HL-60/S4 treated with retinoic acid at 250 ng/mL for 4 days and 3 days (cell line): ENCODE data around the gene TAS1R3.
"Not testable (repeated sequence)": the region's sequence is repeated elsewhere in the genome, so short reads cannot be mapped to it uniquely, and the experiment has no call there.

ENCODE experiments used
- in situ Hi-C: fragments of 300-500 bp; cut with MboI; formaldehyde crosslinking; loops from 2 replicates; pipeline ENCODE4 v1.7.0; 2022; ENCODE audit warnings: low sequenced_read_pairs

TAS1R3 gene

DNA sequence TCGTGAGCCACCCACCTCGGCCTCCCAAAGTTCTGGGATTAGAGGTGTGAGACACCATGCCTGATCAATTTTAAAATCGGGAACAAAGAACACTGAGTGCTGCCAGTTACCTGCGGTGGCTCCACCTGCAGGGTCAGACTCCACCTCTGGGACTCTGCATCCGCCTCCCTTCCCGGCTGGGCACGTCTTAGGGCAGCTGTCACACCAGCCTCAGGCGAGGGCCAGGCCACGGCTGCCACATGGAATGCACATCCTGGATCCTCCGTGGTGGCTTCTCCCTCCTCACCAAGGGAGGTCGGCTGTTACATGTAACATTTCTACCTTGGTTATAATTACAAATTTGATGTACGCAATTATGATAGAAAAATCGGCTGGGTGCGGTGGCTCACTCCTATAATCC is 33.2 kb downstream of the TAS1R3 start:
- in situ Hi-C loops = no loop called here

DNA sequence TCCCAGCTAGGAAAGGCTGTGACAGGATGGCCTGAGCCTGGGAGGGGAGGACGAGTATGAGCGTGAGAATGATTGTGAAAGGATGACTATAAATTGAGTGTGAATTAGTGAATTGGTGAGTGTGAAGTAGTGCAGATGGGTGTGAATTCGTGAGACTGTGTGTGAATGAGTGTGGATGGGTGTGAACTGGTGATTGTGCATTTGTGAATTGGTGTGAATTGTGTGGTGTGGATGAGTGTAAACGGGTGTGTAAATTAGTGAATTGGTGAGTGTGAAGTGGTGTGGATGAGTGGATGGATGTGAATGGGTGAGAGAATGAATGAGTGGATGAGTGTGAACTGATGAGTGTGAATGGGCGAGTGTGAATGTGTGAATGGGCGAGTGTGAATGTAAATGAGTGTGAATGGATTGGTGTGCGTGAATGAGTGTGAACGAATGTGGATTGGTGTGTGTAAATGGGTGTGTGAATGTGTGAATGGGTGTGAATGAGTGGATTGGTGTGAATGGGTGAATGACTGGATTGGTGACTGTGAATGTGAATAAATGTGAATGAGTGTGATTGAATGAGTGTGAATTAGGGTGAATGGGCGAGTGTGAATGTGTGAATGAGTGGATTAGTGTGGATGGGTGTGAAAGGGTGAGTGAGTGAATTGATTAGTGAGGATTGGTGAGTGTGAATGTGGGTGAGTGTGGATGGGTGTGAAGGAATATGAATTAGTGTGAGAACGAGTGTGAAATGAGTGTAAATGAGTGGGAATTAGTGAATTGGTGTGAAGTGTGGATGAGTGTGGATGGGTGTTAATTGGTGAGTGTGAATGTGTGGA is 35.0 kb downstream of the TAS1R3 start:
- in situ Hi-C loops = no loop called here

DNA sequence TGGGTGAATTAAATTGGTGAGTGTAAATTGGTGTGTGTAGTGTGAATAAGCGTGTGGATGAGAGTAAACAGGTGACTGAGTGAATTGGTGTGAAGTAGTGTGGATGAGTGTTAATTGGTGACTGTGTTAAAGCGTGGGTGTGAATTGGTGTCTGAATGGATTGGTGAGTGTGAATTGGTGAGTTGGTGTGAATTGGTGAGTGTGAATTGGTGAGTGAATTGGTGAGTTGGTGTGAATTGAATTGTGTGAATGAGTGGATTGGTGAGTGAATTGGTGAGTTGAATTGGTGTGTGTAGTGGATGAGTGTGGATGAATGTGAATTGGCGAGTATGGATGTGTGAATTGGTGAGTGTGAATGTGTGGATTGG is 35.6 kb downstream of the TAS1R3 start:
- in situ Hi-C loops = no loop called here

DNA sequence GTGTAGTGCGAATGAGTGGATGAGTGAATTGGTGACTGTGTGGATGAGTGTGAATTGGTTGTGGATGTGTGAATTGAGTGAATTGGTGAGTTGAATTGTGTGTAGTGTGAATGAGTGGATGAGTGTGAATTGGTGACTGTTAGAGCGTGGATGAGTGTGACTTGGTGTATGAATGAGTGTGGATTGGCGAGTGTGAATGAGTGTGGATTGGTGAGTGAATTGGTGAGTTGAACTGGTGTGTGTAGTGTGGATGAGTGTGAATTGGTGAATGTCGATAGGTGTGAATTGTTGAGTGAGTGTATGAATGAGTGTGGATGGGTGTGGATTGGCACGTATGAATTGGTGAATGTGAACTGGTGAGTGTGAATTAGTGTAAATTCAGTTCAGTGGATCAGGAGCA is 36.2 kb downstream of the TAS1R3 start:
- in situ Hi-C loops = no loop called here

DNA sequence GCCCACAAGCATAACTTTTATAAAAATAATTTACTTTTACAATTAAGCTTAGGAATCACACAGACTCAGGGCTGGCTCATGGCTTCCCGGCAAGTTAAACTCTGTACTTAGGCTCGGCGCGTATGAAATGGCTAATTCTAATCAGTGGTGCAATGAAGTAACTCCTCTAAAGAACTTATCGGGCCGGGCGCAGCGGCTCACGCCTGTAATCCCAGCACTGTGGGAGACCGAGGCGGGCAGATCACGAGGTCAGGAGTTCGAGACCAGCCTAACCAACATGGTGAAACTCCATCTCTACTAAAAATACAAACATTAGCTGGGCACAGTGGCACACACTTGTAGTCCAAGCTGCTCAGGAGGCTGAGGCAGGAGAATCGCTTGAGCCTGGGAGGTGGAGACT is 39.0 kb downstream of the TAS1R3 start:
- in situ Hi-C loops = not testable (repeated sequence)

DNA sequence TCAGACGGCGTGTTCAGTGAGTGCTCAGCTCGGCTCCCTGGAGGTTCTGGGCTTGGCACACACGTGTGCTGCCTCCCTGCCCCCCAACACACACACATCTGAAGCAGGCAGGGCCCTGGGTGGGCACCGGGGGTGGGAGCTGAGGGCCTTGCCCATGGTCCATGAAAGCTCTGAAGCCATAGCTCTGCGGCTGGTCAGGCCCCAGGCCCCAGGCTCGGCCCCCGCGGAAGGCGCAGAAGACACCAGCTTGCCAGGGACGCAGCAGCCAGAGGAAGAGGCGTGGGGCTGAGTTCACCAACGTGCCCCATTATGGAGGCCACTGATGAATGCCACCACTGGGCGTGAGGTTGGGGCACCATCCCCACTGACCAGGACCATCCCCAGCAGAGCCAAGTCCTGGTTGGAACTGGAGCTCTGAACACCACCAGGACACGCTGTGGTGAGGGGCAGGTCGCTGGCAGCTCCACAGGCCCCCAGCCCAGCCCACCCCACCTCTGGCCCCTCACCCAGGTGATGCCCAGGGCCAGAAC is 39.8 kb downstream of the TAS1R3 start:
- in situ Hi-C loops = no loop called here

DNA sequence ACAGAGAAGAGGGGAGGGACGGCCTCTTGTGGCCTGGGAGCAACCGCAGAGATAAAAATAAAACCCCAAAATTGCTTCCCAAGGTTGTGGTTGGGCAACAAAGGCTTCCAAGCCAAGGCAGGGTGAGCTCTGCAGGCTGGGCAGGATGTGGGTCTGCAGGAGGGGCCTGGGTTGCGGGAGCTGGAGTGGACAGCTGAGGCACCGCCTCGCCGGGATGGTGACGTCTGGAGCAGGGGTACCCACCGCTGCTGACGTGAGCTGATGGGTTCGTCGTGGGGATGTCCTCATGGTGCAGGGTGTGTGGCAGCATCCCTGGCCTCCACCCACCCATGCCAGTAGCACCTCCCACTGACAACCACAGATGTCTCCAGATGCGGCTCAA is 40.3 kb downstream of the TAS1R3 start:
- in situ Hi-C loops = no loop called here

DNA sequence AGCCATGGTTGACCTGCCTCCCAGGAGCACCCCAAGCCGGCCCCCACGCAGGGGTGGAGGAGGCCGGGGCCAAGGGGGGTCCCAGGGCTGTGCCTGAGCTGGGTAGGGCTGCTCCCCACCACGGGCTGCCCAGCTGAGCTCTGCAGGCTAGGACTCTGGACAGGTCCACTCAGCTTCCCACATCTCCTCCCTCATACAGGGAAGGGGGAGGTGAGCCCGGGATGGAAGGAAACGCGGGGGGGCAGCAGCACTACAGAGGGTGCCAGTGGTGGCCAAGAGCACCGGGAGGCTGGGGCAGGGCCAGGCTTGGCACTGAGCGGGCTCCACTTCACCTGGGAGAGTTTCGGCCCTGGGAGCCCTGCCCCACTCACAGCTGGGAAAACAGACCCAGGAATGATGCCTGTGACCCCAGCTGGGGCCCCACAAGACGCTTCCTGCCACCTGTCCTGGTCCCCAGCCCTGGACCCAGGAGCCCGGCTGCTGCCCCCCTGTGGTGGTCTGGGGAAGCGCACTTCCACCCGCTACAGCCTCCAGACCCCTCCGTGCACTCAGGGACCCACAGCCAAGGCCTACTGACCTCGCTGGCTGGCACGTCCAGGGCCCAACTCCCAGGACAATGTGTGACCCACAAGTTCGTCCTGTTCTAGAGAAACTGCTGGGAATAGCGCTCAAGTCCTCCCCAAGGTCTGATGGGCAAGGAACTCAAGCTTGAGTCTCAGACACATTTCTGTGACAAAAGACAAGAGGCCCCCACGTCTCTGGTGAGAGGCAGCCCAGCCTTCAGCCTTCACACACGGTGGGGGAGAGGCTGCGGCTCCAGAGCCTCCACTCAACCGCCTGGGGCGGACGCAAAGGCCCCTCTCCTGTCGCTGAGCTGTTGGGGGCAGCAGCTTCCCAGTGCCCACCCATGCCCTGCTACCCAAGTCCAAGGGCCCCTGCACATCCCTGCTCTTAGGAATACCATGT is 40.9 kb downstream of the TAS1R3 start:
- in situ Hi-C loops = no loop called here

DNA sequence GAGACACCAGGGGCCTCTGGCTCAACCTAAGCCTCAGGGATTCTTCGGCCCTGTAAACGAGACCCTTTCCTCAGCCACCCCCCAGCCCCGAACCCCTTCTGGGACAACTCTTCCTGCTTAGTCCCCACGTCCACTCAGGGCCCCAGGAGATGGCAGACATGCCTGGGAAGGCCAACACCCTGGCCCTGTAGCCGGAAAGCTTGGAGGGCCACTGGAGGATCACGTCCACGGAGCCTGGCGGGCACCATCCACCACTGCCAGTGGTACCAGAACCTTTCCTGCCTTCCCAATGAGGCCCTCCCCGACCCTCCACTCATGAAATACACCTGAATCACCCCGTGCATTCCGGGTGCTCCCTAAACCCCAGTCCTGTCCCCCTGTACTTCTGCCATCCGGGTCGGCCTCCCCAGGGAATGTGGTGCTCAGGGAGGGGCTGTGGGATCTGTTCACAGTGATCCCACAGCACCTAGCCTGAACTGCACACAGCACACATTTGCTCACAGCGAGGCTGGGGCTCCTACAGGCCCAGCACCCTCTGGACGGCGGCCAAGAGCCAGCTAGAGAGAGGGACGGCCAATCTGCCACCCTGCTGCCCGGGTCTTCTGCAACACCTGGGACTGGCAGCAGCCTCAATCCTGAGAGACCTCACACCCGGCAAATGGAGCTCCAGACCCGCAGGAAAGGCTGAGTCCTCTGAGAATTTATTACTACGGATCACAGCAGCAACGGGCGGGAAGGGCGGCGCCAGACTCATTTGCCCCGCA is 42.2 kb downstream of the TAS1R3 start:
- in situ Hi-C loops = no loop called here

DNA sequence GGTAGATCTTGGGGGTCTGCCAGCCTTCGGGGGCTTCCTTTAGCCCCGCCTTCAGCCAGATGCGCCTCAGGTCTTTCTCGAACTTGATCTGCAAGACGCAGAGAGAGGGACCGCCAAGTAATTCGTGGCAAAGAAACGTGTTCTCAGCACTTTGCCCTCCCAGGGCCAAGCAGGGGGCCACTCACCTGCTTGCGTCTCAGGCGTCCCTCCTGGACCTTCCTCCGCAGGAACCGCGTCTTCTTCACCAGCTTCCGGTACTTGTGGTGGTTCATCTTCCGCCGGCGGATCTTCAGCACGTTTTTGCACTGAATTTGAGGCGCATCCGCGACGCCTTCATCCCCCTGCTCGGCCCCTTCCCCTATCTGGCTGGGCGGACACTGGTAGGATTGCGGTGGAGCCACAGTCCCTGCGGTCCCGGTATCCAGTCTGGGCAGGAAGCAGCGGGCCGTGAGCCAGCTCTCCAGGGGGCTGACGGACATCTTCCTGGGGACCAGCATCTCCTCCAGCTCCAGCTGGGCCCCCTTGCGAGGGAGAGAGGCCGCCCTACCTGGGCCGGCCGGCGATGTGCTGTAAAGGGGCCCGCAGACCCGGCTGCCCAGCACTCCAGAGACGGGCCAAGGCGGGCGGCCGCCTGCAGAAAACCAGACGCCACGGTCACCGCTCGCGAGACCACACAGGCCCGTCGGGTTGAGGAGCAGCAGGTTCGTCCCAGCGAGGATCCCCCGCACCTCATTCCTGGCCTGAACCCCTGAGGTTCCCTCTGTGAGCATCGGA is 42.9 kb downstream of the TAS1R3 start:
- in situ Hi-C loops = no loop called here

DNA sequence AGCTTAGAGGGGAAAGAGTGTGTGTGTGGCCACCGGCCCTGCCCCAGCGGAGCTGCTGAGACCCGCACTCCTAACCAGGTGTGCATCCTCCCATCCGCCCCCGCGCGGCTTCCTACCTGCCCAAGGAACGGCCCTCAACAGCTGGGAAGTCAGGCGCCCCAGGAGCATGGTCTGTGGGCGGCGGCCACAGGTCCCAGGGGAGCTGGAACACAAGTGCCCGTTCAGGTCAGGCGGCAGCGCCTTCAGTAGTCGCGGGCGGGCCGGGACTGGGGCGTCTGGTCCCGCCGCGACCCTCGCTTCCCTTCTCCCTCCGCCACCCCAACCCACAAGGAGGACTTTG is 43.5 kb downstream of the TAS1R3 start:
- in situ Hi-C loops = no loop called here

DNA sequence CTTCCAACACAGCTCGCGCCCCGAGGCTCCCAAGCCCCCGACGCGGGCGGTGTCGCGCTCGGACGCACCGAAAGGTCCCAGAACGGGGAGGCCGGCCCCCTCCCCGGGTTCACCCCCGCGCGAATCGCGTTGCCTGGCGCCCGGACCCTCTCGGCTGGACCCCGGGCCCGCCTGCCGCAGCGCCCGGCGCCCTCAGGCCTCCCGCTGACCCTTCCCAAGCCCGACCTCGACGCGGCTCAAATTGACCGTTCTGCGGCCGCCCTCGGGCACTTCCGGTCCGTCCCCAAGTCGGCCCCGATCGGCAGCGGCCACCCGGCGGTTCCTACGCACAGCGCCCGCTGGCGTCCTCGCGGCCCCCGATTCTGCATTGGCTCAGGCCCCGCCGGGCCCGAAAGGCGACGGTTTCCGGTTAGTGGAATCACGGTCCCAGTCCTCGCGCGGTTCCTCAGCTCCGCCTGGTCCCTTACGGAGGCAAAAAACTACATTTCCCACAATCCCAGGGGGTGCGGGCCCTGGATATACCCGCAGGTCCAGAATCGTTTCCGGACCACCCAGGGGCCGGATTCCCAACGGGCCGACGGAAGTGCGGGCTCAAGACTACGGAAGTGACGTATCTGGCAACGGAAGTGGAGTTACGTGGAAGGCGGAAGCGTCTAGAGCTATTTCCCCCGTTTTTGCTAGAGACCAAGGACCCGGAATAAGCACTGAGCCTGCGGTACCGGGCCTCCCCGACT is 44.0 kb downstream of the TAS1R3 start, which contains the start of gene AURKAIP1:
AURKAIP1 (minus strand) TSS at position 279 of the 734 bp plus-strand sequence. CDS start 451 bp downstream, outside the sequence.
- in situ Hi-C loops = no loop called here

DNA sequence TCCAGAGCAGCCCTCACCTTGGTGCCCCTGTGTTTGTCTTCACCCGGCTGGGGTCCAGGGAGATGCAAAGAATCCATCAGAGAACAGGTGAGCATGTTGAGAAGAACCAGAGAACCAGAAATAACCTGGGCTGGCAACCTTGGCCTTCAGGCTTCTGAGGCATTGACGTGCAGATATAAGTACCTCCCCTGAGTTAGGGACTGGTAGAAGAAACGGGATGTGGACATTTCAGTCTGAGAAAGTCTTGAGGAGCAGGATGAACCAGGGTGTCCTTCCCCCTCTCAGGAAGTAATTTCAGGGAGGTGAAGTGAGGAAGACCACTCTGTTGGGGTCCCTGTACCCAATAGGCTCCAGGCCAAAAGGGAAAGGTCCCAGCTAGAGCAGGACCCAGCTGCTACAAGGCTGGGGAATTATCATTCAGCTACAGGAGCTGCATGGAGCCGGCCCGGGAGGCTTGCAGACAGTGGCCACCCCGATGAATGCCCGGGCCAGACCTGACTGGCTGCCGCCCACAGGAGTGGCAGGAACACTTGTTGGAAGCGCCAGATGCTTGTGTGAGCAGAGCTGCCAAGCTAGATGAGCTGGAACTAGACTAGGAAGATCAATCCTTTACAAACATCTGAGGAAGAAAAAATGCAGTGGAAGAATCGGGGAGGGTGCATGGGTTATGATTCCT is 45.6 kb downstream of the TAS1R3 start:
- in situ Hi-C loops = no loop called here

DNA sequence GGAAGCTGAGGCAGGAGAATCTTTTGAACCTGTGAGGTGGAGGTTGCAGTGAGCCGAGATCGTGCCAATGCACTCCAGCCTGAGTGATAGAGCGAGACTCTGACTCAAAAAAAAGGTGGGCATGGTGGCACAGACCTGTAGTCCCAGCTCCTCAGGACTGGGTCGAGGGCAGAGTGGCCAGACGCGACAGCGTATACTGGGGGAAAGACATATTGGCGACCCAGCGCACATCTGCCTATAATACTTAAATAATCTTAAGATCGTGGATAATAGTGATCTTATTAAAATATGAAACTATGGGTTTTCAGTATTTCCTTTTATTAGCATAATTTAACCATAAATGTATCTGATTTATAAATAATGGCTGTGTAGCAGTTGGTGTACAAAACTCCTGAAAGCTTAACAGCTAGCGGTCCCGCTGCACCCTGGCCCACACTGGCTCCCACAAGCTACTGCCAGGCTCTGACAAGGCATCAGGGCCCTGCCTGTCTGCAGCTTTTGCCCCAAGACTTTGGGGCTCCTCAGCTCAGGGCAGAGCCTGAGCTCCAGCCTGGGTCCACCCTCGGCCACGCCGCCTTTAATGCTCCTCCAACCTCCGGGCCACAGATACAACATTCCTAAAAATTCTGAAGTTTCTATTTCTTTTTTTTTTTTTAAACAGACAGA is 46.6 kb downstream of the TAS1R3 start:
- in situ Hi-C loops = no loop called here

DNA sequence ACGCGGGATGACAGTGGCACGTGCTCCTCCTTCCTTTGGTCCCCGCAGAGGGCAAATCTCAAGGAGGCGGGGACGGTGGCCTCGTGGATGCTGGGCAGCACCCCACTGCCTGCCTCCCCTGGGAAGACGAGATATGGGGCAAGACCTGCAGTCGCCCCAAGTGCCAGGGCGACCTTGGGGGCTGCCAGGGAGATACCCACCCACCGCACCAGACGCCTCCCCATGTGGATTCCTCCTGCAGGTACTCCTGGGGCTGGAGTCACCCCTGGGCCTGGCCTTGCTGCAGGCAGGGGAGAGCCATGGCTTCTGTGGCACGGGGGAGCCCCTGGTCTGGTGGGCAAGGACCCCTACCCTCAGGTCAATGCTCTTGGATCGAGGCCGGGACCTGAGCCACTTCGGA is 49.8 kb downstream of the TAS1R3 start:
- in situ Hi-C loops = no loop called here

DNA sequence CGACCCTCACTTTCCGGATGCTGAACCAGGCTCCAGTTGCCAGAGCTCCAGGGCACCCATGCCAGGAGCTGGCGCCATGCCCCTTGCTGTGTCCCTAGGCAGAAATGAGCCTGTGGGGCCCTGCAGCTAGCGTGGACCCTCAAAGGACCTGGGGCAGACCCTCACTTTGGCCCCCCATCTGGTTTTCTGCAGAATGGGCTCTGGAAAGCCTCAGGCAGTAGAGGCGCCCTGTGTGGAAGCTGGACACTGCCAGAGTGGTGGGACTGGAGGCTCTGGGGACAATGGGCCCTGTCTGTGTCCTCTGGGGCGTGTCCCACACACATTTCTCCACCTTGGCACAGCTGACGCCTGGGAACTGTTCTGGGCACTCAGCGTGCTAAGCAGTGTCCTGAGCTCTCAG is 50.2 kb downstream of the TAS1R3 start:
- in situ Hi-C loops = no loop called here
